NCI-H2227 treated with DMSO at 0.1 percent for 48 hours (cell line): Measurements from ENCODE around the gene OGDHL.
A peak's percentile ranks its signal among the peaks of the same experiment; 100 is the strongest.
"Not testable (repeated sequence)": the region's sequence is repeated elsewhere in the genome, so short reads cannot be mapped to it uniquely, and the experiment has no call there.

Experiments
- DNase-seq: peaks from one replicate; lab custom pipeline; 2025; lab: John Stamatoyannopoulos, UW

OGDHL gene

DNA sequence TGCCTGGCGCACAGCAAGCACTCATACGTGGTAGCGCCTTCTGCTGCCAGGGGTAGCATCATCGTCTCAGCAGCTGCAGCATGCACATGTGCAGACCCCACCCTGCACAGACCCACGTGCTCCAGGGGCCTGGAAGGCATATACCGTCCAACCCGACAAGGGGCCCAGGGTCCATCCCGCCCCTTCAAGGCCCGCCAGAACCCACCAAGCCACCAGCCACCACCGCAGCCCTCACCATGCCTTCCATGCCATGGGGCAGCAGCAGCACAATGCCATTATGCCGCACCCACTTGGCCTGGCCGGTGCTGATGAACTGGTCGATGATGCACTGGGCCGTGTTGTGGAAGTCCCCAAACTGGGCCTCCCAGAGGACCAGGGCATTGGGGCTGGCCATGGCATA lies 22.7 kb downstream of the OGDHL start:
- no peak for DNase-seq

DNA sequence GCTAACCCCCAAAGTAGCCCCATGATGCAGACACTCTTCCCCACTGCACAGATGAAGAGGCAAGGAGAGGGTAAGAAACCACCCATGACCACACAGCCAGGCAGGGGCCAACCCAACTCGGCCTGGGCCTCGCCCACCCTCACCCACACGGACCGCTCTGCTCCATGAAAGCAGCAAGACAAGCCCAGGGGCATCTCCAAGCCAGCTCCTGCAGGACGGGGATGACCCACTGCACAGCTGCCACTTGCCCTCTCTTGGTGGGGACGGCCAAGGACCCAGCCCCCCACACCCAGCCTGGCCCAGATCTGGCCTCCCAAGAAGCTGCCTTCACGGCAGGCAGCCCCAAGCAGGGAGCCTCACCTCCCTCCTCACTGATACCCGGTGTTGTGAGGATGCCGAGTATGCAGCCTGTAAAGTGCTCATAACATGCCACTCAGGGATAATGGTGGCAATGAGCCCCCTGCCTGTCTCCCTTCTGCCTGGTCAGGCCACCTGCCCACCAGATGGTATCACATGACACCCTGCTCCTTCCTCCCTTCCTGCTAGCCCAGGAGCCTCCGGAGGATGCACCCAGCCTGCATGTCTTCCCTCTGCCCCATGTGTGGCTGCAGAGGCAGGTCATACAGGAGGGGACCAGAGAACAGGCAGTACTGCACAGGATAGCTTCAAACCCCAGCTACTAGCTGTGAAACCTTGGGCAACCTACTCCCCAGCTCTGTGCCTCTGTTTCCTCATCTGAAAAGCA lies 23.3 kb downstream of the OGDHL start:
- no peak for DNase-seq

DNA sequence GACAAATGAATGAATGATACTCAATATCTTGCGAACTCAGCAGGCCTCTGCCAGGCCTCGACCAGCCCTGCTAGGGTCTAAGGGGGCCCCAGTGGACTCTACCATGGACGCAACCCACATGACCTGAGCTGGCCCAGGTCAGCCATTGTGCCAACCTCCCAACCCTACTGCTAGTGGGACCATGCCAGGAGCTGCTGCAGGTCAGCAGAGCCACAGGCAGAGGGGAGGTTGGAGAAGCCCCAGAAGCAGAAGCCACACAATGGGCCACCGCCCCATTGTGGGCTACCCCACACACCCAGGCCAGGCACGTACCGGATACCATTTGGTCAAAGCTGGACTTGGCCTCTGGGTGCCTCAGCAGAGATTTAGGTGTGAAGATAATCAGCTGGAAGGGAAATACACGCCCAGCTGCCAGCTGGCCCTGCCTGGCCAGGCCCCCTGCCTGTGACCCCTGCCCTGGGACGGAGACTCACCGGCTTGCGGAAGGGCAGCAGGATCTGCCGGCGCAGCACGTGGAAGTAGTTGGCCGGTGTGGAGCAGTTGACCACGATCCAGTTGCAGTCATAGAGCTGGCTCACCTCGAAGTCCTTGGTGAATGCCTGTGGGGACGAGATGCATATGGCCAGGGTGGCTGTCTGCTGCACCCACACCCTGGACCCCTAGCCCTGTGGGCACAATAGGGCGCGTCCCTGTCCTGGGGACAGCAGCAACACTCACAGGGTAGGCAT lies 24.5 kb downstream of the OGDHL start:
- DNase-seq: no peak

DNA sequence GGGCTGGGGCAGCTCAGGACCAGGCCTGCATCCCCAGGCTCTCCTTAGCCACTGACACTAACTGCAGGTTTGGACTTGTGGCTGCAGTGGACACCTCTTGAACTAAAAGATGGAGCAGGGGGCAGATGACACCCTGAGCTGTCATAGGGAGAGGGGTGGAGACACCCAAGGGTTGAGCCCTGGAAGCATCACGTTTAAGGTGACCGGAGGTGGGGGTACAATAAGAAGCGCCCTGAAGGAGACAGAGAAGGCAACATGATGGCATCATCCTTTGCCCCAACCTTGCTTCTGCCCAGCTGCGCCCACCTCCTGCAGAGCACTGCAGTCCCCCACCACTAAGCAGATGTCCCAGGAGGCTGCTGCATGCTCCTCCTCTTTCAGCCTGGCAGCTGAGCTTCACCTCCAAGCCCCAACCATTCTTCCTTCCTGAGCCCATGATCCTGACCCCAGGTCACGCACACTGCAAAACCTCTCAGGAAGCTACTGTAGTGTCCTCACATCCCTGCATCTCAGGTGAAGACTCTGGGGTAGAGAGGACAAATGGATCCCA lies 25.5 kb downstream of the OGDHL start:
- DNase-seq: no peak

DNA sequence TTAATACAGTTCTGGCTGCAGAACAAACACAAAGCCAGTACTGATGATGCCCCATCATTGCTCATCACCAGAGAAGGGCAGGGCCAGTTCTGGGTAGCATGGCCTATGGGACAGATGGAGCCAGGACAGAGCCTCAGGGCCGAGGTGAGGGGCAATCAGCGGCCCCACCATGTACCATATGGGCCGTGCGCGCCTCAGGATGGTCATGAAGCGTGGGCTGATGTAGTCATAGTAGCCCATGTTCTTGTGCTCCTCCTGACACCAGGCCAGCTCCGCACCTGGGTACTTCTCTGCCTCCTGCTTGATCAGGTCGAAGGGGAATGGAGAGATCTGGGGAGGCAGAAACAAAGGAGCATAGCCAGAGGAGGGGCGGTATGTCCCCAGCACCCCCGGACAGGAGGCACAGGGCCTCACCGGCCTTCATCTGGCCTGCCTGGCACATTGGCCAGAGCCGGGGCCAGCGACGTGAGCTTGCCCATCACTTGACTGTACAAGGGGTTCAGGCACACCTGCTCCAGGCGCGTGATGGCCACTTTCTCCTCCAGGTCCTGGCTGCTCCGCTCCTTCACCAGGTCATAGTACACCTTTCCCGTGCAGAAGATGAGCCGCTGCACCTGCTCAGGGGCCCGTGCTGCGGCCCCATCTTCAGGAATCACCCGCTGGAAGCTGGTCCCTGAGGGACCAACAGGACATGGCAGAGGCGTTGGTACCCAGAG lies 26.1 kb downstream of the OGDHL start:
- no peak for DNase-seq

DNA sequence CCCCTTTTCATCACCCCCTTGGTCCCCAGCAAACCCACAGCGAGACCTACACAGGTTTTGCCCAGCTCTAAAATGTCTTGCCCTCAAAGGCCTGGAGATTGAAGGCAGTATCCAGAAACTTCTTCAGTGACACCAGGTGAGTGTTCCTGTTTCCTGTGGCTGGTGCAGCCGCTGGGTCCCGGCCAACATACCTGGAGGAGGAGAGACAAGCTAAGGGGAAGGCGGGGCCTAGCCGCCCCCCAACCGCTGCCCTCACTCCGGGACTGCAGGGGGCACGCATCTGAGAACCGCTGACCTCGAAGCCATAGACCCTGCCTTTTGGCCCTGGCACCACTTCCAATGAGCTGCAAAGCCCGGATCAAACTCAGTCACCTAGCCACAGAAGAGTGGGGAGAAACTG lies 27.0 kb downstream of the OGDHL start:
- DNase-seq: no peak

DNA sequence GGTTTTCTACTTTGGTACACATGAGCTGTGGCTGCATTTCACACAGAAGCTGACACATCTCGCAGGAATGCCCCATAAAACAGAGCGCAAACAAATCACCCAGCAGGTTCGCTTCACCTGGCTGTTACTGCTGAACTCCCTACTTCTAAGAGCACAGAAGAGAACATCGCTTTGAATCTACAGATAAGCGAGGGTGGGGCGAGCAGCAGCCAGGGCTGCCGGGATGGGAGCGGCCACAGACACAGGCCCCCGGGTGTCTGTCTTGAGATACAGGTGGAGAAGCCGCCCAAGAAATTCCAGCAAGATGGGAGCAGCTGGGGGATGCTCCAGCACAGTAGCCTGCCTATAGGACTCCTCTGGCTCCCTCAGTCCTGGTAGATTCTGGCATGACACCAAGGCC lies 27.4 kb downstream of the OGDHL start:
- no peak for DNase-seq

DNA sequence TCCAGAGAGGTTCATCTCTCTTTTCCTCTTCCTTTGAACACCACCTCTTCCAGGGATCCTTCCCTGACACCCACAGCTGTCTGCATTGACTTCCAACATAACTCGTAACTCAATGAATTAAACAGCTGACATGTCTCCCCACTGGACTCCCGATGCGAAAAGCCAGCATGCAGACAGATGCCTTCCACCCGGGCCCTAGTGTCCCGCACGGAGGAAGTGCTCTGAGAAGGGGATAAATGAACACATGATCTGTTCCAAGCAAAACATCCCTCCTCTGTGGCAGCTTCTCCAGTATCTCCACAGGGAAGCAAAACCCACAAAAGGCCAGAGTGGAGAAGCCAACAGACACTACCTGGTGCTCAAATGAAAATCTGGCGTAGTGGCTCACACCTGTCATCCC lies 28.3 kb downstream of the OGDHL start:
- no peak for DNase-seq

DNA sequence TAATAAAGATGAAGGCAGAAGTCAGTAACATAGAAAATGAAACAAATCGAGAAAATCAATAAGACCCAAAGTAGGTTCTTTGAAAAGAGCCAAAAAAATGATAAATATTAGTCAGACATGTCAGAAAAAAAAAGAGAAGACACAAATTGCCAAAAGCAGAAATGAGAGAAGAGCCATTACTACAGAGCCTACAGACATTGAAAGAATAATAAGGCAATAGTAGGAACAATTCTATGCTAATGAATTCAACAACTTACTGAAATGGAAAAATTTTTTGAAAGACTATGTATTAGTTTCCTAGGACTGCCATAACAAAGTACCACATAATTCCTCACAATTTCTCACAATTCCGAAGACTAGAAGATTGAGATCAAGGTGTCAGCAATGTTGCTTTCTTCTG lies 35.5 kb downstream of the OGDHL start:
- DNase-seq: no peak

DNA sequence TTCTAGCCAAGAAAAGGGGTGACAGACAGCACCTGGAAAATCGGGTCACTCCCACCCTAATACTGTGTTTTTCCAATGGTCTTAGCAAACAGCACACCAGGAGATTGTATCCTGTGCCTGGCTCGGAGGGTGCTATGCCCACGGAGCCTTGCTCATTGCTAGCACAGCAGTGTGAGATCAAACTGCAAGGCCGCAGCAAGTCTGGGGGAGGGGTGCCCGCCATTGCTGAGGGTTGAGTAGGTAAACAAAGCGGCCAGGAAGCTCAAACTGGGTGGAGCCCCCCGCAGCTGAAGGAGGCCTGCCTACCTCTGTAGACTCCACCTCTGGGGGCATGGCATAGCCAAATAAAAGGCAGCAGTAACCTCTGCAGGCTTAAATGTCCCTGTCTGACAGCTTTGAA lies 47.0 kb downstream of the OGDHL start:
- not testable (repeated sequence) for DNase-seq

DNA sequence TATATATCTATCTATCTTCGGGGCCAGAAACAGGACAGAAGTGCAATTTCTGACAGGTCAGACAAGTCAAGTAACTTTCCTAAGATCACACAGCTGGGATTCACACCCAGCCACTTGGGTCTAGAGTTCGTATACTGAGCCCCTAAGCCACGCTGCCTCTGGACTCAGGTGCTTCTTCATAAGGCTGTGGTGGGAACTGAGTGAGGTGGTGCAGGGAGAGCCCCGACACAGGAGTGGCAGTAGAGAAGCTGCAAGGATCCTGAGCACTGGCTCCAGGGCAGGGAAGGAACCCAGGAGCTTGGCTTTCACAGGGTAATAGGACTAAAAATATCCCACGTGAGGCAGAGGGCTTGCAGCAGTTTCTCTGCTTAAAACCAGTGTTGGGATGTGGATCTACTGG lies 48.9 kb downstream of the OGDHL start:
- no peak for DNase-seq

DNA sequence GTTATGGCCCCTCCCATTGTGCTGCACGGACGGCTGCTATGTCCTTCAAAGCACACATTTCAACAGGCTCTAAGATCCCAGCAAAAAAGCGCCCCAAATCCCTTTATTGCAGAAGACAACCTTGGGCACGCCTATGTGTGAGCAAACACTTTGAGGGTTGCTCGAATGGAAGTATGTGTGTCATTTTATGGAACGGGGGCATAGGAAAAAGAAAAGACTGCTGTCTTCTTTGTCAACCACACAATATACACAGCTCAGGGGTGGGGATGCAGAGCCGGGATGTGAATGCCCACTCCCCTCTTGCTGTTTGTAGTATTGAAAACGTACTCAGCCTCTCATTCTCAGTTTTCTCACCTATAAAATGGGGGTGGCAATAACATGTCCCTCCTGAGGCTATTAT lies 50.6 kb downstream of the OGDHL start:
- DNase-seq: no peak

DNA sequence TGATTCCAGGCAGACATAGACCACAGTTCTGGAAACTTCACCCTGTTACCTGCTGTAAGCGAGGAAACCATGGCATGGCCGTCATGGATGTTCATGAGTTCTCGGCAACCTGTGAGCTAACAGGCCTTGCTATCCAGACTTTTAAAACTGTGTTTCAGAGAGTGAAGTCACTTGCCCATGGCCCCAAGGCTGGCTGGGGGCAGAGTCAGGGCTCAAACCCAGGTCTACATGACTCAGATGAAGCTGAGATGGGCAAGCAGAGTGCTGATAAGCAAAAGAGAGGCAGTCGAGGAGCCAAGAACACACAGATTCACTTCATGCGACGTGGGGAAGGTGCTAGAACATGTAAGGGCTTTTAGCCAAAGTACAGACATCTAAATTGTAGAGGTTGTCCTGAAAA lies 51.2 kb downstream of the OGDHL start:
- no peak for DNase-seq

DNA sequence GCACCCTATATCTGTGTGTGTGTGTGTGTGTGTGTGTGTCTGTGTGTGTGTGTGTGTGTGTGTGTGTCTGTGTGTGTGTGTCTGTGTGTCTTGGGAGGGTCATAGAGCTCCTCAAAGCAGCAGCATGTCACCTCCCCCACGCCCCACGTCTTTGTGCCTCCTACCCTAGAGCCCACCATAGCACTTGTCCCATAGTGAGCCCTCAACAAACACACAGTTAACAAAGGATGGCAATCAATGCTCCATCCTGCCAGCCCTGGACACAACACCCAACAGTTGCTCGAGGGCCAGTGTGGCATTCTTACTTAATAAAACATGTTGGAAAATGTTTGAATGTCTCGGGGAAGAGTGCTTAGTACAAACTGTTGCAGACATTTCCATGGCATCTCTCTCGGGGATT lies 52.2 kb downstream of the OGDHL start:
- no peak for DNase-seq

DNA sequence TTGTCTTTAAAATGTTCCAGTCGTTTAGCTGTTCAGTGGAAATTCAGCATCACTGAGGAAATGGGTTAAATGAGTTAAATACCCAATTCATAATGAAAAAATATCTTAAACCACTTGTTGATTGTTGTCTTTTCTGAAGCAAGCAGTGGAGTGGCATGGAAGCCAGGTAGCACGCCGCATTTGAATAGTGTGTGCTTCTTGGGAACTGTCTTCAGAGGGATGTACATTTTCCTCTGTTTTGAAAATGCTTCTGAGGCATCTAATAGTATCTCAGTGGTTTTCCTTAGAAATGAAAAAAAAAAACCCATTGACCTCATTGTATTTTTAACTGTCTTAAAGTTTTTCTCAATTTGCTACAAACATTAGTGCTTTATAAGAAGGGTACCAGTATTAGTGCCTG lies 54.5 kb downstream of the OGDHL start:
- DNase-seq: no peak

DNA sequence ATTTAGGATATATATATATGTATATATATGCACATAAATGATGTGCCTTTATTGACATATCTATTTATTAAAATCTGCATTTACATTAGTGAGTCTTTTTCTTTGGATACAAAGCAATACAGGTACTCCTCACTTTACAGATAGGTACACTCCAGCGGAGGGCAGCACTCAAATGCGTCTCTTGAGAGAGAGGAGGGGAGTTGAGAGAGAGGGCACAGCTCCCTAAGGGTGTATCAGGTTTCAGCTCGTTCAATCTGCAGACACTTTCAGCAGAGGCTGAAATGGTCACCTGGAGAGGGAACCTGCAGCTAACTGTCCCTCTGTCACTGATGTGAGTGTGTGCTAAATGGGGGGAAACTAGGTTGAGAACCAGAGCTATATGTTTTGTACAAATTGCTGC lies 61.1 kb downstream of the OGDHL start:
- DNase-seq: no peak

DNA sequence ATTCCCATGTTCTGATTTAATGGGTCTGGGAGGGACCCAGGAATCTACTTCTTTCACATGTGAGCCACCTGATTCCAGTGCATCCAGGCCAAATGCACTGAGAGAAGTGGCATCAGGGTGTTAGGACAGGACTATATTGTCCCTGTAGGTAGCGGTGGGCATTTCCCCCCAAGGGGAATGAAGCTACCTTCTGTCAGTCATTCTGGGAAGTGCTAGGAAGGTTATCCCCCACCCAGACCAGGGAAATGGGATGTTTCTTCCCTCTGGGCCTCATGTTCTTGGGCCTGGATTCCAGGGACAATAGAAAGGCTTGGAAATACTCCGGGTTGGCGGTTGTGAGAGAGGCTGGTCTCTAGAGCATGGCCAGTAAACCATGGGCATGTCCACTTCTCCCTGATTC lies 61.9 kb downstream of the OGDHL start:
- no peak for DNase-seq

DNA sequence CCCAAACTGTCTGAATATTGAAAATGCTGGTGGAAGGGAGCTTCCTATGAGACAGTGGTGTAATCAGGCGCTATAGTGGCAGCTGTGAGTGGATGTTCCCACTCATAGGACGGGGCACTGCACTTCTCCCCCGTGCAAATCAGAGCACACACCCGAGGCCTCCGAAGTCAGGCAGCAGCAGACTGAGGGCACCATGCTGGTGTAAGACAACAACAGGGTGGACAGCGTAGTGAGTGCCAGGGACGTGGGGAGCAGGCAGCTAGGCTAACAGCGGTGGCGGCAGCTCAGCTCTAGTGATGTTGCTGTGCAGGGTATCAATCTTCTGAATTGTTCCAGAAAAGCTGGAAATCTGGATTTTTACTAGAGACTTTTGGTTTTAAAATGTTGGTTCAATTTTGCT lies 63.4 kb downstream of the OGDHL start:
- DNase-seq: no peak

DNA sequence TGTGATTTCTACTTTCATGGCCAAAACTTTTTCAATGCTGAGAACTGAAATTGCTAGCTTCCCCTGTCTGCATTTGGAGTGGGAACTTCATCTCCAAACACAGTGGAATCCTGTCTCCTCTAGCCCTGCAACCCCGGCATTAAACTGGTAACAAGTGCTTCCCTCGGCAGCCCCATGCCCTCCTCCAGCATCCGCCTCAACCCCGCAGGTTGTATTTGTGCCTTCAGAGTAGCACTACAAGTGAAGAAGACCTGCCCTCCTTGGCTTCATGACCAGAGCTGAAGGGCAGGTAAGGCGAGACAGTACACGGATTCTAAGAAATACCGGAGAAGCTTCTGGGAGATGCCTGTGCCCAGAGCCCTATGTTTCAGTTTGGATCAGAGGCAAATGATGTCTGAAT lies 65.8 kb downstream of the OGDHL start:
- no peak for DNase-seq

DNA sequence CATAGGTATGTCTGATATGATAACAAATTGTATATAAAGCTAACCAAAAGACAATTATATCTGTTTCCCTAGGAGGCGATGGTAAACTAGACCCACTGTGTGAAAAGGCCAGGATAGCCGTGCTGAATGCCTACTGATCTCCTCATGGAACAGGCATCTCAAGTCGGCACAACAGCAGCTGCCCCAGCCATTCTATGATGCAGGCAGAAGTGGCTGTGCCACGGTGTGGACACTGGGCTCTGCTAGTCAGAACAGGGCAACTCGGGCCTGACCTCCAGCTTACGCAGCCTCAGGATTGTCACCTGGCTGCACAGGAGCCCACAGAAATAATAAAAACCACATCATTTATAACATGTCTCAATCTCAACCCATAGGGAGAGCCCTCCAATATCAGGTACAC lies 67.7 kb downstream of the OGDHL start:
- no peak for DNase-seq

DNA sequence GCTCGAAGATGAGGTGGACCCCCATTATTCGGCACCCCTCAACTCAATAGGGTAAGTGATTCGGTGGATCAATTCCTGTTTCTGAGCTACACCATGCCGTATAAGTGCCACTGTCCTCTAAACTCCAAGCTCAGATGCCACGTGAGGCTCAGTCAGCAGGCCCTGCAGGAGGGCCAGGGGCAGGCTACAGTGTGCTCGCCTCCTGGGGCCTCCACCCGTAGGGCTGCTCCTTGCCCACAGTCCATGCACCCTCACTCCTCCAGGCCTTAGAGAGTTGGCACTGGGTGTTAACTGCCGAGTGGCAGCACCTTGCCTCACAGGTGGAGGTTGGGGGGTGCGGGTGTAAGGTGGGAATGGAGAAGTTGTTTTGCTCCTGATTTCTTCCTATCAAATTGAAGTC lies 70.5 kb downstream of the OGDHL start:
- DNase-seq: no peak

DNA sequence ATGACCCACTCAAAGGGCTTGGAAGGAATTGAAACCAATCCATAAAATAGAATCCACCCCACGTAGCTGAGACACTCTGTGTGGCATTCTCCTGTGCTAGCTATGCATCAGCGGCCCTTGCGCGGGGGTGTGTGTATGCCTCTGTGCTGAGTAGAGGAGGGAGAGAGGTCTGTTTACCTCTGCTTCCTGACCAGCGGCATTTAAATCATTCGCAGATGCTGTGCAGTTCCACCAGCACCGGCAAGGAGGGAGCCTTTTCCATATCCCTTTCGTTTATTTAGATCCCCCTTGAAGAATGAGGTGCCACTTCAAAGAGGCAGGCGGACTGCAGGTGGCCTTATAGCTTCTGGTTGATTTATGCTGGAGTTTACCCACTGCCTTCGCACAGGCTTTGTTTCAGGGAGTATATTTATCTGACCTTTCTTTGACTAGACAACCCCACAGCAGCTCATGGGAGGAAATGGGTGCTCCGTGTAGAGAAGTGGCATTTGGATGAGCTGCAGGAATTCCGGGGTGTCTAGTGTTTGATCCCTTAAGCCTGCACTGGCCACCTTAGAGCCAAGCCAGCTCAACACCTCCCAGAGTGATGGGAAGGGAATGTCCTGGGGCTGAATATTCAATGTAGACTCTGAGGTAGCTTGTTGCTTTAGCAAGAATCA lies 71.3 kb downstream of the OGDHL start:
- peak; percentile 7 for DNase-seq
